ENCODE measurements around the gene ZNF138.
"Not testable (repeated sequence)": the region's sequence is repeated elsewhere in the genome, so short reads cannot be mapped to it uniquely, and the experiment has no call there.

Gene ZNF138

DNA sequence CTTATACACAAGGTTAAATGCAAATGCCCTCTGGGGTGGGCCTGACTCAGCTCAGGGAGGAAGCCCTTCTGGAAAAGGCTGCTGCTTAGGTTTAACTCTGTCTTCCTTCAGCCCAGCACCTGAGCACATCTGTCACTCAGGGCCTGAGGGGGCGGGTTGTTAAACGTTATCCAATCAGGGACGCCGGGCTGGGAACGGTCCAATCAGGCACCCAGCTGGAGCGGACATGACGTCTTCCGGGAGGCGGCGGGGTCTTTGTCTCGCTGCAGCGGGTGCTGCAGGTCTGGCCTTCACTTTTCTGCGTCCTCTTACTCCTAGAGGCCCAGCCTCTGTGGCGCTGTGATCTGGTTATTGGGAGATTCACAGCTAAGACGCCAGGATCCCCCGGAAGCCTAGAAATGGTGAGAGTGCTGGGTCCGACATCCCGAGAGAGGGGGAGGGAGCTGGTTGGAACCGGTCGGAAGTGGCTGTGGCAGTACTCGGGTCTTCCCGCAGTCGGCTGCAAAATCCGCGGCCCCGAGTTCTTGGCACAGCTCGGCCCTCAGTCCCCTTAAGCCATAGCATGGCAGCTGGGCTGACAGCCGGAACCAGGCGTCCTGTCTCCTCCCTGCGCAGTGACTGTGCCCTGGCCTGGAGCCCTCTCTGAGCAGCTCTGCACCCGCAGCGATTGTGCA, at the start of gene ZNF138:
TSS of gene ZNF138 (plus strand) at position 258 of the 674 bp plus-strand sequence. CDS start at position 399, 141 bp downstream.
- DNase-seq (ENCODE audit: low read depth in 1 of 2, low spot score in 1 of 2) = peak; percentile 83 to 86

DNA sequence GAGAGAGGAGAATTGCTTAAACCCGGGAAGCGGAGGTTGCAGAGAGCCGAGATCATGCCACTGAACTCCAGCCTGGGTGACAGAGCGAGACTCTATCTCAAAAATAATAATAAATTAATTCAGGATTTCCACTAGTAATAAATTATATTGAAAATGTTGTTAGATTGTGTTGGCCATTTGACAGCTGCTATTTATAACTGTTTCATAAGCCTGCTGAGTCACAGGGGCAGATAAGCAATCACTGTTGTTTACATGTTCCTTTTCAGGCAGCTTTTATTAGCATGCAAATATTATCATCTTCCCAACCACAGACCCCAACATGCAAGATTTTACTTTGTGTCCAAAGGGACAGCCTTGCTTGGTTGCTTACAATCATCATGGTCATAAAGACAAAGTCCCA, 49.5 kb upstream of the ZNF138 start:
- no peak for DNase-seq (ENCODE audit: low read depth in 1 of 2, low spot score in 1 of 2)

DNA sequence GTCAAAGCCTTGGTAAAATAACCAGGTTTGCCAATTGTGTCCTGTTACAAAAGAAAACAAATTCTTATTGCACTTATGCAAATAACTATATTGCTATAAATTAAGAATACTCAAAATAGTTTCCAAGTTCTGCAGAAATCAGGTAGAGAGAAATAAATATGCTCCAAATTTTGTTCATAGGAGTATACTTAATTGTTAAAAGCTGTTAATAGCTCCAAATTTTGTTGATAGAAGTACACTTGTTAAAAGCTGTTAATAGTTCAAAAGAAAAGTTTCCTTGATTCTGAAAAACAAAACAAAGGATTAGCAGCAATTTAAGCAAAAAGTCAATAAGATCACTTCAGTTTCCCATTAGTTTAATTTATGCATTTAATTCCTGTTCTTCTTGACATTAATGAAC, 46.4 kb upstream of the ZNF138 start:
- no peak for DNase-seq (ENCODE audit: low read depth in 1 of 2, low spot score in 1 of 2)

DNA sequence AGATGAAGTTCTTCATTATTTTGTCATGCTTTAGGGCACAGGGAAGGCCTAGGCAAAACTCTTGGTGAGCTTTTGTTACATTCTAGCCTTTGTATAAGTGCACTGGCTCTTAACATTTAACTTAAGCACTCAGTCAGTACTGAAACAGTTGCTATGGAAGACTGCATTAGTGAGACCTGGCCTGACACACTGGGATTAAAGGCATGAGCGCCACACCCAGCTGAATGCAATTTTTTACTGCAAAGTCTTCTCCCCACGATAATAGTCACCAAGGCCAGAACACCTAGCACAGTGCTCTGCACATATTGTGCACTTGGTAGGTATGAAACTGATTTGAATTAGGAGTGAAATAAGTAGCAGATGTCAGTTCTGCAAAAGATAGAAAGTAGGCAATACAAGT, 41.2 kb upstream of the ZNF138 start:
- DNase-seq (ENCODE audit: low read depth in 1 of 2, low spot score in 1 of 2) = no peak

DNA sequence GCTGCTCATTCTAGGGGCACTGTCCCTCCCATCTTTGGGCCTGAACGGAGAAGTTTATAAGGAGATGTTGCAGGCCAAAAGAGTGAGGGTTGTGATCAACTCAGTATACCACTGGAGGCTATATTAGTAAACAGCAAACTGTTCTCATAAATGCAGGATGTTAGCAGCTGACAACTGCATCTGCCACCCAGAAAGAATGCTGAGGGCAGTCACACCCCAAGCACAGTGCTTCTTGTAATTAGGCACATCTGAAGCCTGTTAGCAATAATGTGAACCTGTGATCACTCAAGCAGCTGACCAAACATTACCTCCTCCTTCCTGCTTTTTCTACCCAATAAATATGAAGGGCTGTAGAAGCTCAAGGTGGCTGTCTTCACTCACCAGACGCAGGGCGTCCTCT, 38.4 kb upstream of the ZNF138 start:
- DNase-seq (ENCODE audit: low read depth in 1 of 2, low spot score in 1 of 2) = no peak

DNA sequence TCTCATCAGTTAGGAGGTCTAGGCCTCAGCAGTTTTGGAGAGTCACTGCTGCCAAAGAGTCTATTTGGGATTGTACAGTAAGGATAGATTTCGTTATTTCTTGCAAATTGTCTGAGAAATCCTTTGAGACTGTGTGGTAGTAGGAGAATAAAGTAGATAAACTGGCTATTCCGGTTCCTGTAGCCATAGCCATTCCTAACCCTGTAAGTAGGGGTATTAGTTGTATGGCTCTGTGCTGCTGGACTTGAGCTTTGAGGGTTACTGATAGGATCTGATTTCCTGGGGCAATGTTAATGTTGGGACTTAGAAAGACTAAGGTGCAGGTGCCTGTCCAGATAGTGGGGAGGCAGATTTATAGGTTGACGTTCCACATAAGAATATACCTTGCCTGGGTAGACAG, 36.1 kb upstream of the ZNF138 start:
- DNase-seq (ENCODE audit: low read depth in 1 of 2, low spot score in 1 of 2) = no peak

DNA sequence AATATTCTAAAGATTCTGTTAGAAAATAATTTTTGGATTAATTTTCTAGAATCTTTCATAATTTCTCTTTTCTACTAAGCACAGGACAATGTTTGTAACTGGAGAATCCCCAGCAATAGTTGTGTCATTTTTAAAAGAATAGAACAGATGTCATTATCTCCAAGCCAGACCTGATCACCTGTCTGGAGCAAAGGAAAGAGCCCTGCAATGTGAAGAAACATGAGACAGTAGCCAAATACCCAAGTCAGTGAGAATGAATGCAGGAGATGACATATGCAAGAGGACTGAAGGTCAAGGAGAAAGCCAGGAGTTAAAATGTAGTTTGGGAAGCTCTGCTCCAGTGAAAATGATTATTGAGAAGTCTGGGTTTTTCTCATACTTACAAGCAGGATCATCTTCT, 25.4 kb upstream of the ZNF138 start:
- DNase-seq (ENCODE audit: low read depth in 1 of 2, low spot score in 1 of 2) = no peak

DNA sequence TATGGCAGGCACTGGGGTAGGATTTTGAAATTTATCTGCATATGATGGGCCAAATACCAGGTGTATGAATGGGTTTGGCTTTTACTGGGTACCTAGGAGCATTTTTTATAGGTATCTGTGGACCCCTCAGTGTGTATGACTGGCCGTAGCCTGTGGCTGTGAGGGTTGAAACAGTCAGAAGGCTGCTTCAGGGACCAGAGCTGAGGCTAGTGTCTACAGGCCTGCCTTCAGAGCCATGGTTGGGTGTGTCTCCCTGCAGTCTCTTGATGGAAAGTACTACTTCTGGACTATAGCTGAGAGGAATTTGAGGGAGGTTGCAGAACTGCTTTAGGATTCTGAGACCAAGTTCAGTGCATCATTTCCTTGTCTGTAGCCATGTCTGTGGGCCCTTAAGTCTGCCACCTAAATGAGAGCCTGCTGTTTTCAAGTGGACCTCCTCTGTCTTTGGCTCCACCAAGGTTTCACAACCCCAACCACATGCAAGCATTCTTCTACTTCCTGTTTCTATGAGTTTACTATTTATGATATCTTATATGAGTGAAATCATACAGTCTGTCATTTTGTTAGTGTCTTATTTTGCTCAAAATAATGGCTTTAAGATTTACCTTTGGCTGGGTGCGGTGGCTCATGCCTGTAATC, 19.9 kb upstream of the ZNF138 start:
- DNase-seq (ENCODE audit: low read depth in 1 of 2, low spot score in 1 of 2) = no peak

DNA sequence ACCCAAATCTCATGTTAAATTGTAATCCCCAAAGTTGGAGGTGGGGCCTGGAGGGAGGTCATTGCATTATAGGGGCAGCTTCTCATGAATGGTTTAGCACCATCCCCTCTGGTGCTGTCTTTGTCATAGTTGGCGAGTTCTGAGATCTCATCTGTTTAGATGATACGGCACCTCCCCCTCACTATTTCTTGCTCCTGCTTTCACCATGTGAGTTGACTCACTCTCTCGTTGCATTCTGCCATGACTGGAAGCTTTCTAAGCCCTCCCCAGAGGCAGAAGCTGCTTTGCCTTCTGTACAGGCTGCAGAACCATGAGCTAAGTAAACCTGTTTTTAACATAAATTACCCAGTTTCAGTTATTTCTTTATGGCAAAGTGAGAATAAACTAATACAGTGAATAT, 18.9 kb upstream of the ZNF138 start:
- no peak for DNase-seq (ENCODE audit: low read depth in 1 of 2, low spot score in 1 of 2)

DNA sequence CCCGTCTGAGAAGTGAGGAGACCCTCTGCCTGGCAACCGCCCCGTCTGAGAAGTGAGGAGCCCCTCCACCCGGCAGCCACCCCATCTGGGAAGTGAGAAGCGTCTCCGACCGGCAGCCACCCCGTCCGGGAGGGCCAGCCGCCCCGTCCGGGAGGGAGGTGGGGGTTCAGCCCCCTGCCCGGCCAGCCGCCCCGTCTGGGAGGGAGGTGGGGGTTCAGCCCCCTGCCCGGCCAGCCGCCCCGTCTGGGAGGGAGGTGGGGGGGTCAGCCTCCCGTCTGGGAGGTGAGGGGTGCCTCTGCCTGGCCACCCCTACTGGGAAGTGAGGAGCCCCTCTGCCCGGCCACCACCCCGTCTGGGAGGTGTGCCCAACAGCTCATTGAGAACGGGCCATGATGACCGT, 9.4 kb upstream of the ZNF138 start:
- not testable (repeated sequence) for DNase-seq (ENCODE audit: low read depth in 1 of 2, low spot score in 1 of 2)

DNA sequence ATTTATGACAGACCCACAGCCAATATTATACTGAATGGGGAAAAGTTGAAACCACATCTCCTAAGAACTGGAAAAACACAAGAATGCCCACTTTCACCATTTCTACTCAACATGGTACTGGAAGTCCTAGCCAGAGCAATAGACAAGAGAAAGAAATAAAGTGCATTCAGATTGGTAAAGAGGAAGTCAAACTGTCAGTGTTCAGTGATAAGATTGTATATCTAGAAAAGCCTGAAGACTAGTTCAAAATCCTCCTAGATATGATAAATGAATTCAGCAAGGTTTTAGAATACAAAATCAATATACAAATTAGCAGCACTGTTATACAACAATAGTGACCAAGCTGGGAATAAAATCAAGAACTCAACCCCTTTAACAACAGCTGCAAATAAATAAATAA, 6.9 kb upstream of the ZNF138 start:
- no peak for DNase-seq (ENCODE audit: low read depth in 1 of 2, low spot score in 1 of 2)

DNA sequence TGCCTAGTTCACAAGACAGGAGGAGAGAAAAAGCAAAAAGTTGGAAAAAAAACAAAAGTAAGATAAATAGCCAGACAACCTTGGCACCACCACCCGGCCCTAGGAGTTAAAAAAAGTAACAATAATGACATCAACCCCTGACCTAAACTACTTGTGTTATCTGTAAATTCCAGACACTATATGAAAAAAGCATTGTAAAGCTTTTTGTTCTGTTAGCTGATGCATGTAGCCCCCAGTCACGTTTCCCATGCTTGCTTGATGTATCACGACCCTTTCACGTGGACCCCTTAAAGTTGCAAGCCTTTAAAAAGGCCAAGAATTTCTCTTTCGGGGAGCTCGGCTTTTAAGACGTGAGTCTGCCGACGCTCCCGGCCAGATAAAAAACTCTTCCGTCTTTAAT, 5.0 kb upstream of the ZNF138 start:
- DNase-seq (ENCODE audit: low read depth in 1 of 2, low spot score in 1 of 2) = not testable (repeated sequence)

DNA sequence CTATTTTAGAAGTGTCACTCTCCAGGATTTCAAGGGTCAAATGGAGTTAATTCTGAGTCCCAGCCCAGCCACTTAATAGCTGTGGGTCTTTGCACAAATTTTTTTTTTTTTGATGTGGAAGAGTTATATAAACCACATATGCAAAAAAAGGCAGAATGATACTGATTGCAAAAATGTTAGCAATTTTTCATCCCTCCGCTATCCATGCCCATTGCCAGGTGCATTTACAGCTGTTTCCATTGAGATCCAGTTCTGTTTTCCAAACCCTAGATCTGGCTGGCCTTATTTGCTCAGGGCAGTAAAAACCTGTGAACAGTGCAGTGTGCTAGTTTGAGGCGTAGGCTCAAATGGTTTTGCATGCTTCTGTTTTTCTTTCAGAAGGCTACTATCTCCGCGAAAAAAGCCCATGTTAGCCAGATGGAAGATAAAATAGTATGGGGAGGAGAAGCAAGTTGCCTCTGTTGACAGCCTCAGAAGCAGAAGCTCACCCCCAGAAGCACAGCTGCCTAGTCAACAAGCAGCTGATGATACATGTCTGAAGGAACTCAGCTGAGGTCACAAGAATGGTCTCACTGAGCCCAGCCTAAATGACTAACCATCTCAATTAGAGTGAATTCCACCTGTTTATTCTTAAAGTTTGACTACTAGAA, 997 bp upstream of the ZNF138 start:
- no peak for DNase-seq (ENCODE audit: low read depth in 1 of 2, low spot score in 1 of 2)

DNA sequence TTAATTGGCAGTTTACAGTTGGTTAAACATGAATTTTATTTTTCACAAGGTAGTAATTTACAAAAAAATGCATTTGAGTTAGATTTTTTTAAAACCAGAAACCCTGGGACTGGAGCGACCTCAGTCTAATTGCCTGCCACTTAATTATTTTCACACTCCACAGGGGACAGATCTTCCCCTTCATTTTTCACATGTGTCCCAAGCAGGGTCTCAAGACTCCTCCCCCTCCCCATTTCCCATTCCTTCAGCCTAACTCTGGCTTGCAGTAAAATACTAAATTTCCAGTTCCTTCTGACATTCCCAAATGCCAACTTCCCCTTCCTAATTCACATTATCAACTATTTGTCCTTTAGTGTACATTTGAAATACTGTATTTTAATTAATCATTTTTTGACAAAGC, 948 bp downstream of the ZNF138 start:
- DNase-seq (ENCODE audit: low read depth in 1 of 2, low spot score in 1 of 2) = no peak

DNA sequence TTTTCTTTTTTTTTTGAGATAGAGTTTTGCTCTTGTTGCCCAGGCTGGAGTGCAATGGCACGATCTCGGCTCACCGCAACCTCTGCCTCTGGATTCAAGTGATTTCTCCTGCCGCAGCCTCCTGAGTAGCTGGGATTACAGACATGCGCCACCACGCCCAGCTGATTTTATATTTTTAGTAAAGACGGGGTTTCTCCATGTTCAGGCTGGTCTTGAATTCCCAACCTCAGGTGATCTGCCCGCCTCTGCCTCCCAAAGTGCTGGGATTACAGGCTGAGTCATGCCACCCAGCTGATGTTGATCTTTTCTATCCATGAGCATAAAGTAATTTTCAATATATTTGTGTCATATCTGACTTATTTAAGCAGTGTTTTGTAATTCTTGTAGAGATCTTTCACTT, 4.9 kb downstream of the ZNF138 start:
- not testable (repeated sequence) for DNase-seq (ENCODE audit: low read depth in 1 of 2, low spot score in 1 of 2)

DNA sequence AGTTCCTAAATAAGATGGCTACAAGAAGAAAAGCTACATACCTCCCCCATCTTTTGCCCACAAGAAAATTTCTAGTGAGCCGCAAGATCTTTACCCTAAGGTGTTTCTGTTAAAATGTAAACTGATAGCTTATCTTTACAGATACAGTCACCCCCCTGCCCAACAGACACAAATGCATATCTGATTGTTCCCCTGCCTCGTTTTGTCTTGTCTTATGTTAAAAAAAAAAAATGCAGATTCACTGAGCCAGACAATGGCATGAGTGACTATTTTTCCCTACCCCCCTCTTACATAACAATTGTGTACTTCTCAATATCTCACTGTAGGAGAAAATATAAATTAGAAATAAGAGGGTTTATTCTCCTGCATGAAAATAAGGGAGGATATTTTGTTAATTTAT, 8.5 kb downstream of the ZNF138 start:
- no peak for DNase-seq (ENCODE audit: low read depth in 1 of 2, low spot score in 1 of 2)

DNA sequence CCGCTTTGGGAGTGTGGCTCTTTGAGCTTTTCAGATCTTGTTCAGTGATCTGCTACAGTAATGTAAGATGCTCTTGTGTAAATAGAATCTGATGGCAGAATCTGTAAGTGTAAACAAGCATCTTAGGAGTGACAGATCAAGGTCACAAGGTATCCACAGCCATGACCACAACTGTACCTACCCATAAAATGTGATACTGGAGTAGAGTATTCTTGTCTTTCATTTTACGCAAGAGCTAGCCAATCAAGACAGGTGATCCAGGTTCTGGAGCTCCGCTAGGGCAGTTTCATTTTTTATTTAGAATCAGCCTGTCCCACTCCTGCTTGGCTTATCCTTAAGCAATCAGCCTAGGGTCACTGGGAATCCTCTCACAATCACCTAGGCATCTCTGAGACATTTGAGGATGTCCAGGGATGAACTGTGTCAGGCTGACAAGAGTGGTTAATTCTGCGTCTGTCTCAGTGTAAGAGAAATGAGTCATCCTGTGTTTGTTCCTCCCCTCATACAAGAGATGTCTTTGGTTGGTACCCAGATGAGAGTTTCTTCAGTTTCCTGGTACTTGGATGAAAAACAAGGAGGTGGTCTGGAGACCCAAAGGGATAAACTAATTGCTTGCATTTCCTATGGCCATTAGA, 13.6 kb downstream of the ZNF138 start:
- no peak for DNase-seq (ENCODE audit: low read depth in 1 of 2, low spot score in 1 of 2)

DNA sequence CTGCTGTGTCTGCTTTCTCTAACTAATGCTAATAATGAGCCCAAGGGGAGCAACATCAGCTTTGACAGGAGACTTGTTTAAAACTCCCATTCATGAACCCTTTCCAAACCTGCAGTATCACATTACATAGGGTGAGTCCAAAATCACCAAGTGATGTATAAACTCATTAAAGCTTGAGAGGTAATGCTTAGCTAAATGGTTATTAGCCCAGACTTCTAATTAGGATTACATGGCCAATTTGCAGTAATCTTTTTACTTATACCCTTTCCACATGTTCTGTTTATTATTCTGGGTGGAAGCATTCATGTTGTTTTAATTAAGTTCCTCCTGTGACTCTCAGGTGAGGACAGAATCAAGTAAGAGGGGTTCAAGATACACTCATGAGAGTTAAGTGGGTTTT, 17.5 kb downstream of the ZNF138 start:
- DNase-seq (ENCODE audit: low read depth in 1 of 2, low spot score in 1 of 2) = no peak

DNA sequence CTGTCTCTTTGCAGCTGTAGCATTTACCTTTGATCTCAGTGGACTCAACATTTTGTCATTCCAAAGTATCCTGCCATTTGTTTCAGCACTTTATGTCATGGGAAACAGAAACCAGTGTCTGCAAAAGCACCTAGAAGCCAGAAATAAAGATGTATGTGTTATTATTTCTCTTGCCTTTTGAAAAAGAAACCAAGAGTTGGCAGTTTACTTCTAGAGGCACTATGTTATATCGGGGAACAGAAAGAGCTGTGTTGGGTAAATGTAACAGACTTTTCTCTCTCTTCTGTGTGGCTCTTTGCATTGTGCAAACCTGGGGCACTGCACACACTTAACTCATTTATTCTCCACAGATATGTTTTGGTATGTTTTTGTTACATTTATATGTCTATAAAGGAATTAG, 36.7 kb downstream of the ZNF138 start:
- DNase-seq (ENCODE audit: low read depth in 1 of 2, low spot score in 1 of 2) = no peak

DNA sequence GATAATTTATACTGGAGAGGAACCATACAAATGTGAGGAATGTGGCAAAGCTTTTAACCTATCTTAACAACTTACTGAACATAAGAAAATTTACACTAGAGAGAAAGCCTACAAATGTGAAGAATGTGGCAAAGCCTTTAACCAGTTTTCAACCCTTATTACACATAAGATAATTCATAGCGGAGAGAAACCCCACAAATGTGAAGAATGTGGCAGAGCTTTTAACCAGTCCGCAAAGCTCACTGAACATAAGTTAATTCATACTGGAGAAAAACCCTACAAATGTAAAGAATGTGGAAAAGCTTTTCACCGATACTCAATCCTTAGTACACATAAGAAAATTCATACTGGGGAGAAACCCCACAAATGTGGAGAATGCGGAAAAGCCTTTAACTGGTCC, 37.9 kb downstream of the ZNF138 start:
- DNase-seq (ENCODE audit: low read depth in 1 of 2, low spot score in 1 of 2) = no peak

DNA sequence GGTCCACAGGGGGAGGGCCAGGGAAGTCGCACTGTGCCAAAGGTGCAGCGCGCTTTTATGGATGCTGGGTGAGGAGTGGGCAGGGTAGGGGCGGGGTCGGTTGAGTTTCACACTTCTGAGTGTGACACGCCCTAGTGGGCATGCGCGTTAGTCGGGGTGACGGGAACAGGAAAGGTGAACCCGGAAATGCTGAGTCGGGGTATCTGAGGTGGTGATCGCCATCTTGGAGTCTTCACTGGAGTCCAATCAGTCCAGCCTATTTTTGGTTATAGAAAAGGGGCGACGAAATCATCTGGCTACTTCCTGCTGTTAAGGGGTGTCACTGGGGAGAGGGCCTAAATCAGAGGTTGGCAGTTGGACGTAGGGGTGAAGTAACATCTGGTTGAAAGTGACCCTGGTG, 40.8 kb downstream of the ZNF138 start:
- no peak for DNase-seq (ENCODE audit: low read depth in 1 of 2, low spot score in 1 of 2)

DNA sequence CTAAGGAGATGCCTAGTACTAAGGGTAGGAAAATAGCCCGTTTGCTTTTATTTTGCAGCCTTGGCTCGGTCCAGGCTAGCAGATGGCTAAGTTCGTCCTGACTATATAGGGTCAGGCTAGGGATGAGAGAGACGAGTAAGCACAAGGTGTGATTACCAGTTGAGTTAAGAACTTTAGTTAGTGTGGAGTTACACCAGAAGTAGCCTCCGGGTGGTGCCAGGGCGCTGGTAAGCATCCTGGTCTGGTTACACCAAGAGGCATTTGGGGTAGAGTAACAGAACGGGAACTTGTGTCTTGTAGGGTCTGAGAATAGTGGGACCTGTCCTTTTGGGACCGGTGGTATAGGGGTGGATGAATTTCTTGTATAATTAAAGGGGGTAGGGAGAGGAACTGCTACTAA, 41.6 kb downstream of the ZNF138 start:
- DNase-seq (ENCODE audit: low read depth in 1 of 2, low spot score in 1 of 2) = not testable (repeated sequence)
